DMS53 treated with DMSO at 0.1 percent for 48 hours (cell line): ENCODE data around the gene AOAH.
A peak's percentile ranks its signal among the peaks of the same experiment; 100 is the strongest.

Source experiments
- DNase-seq: peaks from one replicate; lab custom pipeline; 2025; ENCODE audit not compliant: unreplicated experiment; lab: John Stamatoyannopoulos, UW

Gene AOAH

DNA sequence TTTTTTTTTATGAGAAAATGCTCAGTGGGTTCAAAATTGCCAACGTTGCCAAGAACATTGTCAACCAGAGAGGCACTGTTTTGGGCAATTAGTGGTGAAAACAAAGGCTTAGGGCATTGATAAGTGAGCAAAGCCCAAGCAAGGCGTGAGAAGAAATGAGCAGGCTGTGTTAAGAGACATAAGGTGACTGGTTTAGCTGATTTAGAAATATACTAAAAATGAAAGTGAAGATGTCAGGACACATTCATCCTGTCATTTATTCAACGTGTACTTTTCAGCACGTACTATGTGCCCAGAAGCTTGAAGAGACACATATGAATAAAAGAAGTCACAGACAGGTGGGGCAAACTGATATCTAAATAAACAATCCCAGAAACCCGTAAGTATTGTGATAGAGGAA, 31.8 kb downstream of the AOAH start:
- DNase-seq = no peak

DNA sequence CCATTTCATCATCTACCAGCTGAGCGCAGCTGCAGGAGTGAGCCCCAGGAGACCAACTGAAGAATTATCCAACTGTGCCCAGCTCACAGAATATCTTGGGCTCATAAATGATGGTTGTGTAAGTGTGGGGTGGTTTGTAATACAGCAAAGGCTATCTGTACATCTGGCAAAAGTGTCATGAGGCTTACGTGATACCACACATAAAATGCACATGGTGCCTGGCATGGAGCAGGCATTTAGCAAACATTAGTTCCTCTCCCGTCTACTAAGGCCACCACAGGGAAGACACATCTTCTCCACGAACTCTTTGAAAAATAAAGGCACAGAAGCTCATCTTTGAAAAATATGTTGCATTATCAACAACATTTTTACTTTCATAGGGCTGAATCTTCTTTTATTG, 32.3 kb downstream of the AOAH start:
- no peak for DNase-seq

DNA sequence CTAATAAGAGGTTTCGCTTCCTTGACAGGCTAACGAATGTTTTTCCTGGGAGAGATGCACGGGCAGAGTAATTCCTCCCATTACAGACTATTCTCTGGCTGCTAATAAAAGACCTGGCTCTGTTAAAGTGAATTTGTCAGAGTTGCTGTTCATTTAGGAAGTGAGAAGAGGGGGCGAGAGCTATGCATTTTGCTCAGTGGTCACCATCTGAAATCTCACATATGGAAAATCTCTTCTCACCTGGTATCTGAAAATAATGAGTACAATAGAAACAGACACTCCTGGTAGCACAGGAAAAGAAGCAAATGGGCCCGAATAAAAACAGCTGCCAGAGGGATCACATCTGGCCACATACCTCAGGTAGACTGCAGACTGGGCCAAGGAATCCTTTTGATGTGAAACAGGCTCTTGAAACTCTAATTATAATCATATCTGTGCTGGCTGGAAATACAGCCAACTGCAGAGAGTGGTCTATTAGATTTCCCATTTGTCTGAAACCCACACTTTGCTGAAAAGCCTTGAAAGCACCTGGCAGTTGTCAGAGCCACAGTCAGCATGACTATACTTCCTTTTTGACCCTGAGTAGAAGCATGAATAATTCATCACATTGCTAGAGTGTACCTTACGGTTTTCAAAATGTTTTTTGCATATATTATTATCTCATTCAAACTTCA, 33.6 kb downstream of the AOAH start:
- DNase-seq = no peak

DNA sequence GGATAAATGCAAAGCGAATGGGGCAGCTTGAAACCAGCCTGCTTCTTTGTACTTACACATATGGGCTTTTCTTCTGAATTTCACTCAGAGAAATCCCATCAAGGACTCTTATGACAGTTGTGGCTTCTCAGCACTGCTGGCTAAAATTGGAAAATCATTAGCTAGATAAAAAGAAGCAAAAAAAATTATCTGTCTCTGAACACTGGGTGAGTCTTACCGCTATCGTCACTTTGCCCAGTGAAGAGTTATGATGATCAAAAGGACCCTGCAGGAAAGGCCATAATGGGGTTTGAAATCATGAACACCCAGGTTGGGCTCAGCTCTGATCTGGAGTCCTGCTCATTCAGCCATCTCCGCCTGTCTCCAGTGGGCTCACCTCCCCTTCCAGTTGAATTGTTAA, 34.3 kb downstream of the AOAH start:
- no peak for DNase-seq

DNA sequence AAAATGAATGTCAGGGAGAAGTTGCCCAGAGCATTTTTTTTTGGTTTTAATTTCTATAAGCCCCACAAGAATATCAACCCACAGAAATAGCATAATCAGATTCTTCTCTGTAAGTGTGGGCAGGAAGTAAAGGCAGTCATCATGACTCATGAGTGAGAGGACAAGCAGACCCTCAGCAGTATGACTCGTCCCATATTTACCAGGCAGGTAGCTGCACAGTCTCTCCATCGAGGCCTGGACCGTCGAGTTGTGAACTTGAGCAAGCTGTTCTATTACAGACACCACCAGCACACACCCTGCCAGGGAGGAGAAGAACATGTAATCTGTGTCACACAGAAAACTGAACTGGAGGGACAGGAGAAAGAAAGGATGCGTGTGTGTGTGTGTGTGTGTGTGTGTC, 37.8 kb downstream of the AOAH start:
- peak; percentile 25 for DNase-seq

DNA sequence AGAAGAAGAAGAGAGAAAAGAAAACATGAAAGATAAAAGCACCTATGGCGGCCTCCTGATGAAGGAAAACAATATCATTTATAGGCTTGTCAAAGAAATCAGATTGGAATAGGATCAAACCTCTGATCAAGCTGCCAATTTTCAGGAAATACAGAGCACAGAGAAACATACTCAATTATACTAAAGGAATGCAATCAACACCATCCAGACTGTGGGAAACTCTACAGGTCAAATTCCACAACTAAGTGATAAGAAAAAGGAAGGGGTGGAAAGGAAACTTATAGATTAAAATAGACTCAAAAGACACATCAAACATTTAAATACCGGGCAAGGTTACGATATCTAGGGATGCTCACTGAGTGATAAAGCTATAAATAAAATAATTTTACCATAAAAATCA, 39.3 kb downstream of the AOAH start:
- no peak for DNase-seq

DNA sequence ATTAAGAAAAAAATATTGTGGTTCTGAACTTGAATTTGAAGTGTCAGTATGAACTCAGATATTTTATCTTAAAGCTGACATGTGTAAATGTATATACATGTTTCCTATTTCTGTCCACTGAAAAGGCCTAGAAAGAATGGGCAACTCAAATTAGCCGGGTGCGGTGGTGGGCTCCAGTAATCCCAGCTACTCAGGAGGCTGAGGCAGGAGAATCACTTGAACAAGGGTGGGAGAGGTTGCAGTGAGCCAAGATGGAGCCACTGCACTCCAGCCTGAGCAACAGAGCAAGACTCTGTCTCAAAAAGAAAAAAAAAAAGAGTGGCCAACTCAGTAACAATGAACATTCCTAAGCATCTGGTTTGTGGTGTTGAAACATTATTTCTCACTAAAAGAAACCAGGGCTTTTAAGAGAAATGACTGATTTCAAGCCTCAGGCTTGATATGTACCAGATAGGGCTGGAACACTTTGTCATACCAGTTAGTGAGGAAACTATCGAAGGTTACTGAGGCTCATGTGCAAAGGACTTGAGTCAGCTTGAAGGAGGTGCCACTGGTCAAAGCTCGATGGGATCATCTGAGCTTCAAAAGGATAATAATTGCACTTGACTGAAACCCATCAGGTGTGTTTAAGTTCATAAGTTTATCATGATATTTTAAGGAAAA, 40.5 kb downstream of the AOAH start:
- no peak for DNase-seq

DNA sequence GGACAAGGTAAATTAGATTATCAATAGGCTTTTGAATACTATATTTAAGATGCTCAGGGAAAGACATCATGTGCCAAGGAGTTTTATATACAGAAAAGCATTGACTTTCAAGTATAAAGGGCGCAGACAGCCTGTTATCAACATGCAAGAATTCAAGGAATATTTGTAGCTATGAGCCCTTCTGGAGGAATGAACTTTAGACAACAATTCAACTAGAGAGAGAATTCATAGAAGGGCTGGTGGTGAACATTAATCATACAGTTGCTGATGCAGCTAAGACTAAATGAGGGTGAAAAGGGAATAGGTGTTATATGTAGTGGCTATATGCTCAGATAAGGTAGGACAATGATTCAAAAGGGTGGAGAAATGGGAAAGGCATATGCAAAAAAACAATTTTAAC, 41.2 kb downstream of the AOAH start:
- DNase-seq = no peak

DNA sequence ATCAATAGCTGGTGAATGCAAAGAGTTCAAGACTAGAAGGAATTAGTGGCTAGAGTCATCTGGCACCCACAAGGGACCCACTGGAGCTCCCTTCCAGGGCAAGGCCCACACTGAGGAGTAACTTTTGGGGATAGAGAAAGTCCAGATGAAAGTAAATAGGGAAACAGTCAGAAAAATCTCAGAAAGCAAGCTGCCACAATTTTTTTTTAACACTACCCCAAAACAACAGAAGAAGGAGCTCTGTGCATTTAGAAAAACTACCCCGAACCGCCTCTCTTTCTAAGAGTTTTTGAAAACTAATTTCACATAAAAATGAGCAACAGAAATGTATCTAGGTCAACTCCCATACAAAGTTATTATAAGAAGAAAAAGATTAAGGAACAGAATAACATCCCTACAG, 42.2 kb downstream of the AOAH start:
- no peak for DNase-seq

DNA sequence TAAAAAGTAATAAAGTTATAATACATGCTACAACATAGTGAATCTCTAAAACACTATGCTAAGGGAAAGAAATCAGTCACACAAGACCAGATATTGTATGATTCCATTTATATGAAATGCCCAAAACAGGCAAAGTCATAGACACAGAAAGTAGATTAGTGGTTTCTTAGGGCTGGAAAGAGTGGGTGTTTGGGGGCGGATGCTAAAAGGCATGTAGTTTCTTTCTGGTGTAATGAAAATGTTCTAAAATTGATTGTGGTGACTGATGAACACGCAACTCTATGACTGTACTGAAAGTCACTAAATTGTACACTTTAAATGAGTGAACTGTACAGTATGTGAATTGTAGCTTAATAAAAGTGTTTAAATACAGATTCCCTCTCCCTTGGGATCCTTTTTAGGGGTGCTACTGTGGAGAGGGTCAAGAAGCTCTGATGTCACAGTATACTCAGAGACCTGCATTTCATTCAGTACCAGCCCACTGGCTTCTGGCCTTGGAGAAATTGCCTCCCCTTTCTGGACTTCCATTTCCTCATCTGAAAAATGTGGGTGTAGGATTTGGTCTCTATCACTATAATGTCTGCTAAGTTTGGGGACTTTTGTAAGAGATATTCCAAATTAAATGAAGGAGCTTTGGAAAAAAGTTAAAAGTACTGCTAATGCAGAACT, 46.4 kb downstream of the AOAH start:
- DNase-seq = no peak

DNA sequence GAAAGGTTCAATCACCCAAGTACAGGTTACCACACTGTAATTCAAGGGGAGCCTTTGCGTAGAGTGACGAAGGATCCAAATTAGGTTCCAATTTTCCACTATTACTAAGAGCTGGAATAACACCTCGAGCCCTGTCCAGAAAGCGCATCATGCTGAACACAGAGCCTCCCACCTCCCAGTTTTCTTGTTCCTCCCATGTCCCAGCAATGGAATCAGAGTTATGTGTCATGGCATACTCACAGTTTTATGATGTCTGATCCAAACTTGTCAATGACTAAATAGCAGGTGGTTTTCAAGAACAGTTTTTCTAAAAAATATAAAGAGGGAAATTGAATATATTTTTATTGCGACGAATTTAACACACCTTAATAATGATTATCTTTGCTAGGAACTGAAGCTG, 50.6 kb downstream of the AOAH start:
- no peak for DNase-seq

DNA sequence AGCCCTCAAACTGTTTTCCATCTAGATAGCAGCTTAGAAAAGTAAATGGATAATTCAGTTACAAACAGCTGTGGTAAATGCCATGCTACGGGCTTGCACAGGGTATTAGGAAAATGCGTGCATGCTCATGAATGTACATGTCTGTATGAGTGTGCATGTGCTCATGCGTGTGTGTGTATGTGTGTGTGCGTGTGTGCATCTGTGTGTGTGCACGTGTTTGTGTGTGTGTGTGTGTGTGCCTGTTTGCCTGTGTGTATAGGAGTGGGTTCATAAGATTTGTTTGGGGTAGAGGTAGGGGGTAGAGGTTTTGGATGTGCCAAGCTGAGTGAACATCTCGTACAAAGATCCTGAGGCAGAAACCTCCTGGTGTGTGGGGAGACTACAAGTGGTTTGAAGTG, 52.9 kb downstream of the AOAH start:
- no peak for DNase-seq

DNA sequence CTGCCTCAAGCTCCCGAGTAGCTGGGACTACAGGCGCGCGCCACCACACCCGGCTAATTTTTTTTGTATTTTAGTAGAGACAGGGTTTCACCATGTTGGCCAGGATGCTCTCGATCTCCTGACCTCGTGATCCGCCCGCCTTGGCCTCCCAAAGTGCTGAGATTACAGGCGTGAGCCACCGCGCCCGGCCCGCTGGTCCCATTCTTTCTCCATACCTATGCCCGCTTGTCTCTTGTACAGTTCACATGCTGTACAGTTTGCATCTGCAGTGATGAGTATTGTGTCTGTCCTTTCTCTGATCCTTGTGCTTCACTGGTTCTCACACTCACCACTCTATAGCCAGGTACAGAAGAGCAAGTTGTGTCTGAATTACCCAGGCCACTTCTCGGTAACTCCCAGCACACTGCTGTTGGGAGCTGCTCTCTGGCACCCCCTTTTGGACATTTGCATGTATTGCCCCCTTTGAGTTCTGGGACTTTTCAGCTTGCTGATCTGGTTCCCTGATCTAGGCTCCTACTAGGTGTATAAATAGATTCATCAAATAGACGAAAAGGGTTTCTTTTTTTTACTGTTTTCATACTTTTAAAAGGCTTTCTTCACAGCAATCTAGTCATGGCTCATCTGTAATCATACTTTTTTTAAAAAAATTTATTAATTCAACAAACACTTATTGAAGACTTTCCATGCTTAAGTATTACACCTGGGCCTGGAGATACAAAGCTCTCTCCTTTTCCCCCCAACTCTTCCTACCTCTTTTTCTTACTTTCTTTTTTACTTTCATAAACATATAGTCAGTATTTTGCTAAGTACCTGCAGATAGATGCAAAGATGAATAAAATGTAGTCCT, 53.5 kb downstream of the AOAH start:
- peak; percentile 74 for DNase-seq

DNA sequence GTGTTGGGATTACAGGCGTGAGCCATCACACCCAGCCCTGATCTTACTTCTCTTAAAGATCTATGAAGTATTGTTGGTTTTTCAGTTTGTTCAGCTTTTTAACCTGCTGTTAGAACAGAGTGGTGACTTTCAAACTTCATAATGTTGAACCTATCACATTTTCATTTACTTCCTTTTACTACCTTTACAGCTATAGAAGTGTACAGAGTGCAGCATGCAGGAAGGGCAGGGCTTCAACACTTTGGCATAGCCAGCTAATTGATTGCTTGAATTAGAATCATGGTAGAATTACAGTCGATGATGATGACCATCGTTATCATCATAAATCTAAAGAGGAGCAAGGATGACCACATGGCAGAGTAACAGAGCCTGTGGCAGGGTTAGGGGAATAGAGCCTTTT, 55.5 kb downstream of the AOAH start:
- no peak for DNase-seq

DNA sequence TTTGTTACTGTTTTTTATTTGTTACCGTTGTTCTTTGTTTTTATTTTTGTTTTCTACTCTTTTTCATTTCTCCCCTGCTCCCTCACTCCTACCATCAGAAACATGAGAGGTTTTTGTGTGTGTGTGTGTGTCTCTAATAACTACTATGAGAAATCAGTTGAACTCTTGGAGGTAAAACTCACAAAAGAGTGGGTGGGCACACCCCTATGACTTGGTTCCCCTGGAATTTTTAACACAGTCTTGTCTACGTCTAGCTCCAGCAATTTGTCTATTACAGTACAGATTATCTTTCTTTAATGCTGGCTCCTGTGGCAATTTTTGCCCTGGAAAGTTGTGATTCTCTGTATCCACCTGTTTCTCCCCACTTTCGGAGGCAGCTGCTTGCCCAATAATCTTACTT, 56.2 kb downstream of the AOAH start:
- no peak for DNase-seq

DNA sequence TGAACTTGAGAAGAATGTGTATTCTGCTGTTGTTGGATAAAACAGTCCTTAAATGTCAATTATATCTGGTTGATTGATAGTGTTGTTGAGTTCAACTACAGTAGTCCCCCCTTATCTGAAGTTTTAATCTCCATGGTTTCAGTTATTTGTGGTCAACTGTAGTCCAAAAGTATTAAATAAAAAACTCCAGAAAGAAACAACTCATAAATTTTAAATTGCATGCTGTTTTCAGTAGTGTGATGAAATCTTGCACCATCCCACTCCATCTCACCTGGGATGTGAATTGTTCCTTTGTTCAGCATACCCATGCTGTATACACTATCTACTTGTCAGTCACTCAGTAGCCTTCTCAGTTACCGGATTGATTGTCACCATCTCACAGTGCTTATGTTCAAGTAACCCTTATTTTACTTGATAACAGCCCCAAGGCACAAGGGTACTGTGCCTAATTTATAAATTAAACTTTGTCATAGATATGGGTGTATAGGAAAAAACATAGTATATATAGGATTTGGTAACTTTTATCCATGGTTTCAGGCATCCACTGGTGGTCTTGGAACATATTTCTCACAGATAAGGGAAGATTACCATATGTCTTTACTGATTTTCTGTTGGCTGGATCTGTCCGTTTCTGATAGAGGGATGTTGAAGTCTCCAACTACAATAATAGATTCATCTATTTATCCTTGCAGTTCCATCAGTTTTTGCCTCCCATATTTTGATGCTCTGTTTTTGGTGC, 57.1 kb downstream of the AOAH start:
- DNase-seq = no peak

DNA sequence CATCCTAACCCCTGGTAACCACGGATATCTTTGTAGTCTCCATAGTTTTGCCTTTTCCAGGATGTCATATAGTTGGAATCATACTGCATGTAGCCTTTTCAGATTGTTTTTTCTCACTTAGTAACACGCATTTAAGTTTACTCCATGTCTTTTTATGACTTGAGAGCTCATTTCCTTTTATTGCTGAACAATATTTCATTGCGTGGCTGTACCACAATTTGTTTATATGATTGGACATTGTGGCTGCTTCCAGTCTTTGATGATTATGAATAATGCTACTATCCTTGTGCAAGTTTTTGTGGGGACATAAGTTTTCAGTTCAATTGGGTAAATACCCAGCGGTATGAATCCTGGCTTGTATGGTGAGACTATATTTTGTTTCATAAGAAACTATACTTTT, 60.8 kb downstream of the AOAH start:
- DNase-seq = no peak

DNA sequence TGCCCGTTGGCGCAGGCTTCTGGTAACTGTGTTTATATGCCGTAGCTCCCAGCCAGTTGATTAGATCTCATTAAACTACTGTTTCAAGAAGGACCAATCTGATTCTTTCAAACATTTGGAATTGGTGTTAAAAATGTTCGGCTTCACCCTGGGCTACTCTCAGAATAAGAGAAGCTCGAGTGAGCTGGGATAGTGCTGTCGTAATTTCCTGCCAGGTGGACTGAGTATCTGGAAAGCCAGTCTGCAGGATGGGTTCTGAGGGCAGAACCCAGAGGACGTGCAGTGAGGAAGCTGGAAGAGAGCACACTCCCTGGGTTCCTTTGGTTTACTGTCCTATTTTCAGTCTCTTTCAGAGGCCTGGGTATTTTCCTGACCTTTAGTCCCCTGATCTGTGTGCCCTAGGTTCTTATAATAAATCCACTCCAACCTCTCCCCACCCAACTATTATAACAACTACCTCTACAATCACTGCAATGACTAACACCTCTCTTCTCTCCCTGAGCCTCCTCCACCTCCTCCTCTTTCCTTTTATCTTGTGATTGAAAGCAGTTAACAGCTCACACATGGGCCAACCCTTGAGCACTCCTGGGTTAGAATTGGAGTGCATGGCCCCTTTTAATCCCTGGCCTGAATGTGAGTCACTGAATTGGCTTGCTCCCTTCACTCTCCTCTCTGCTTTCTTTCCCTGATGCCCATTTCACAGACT, 63.0 kb downstream of the AOAH start:
- DNase-seq = no peak

DNA sequence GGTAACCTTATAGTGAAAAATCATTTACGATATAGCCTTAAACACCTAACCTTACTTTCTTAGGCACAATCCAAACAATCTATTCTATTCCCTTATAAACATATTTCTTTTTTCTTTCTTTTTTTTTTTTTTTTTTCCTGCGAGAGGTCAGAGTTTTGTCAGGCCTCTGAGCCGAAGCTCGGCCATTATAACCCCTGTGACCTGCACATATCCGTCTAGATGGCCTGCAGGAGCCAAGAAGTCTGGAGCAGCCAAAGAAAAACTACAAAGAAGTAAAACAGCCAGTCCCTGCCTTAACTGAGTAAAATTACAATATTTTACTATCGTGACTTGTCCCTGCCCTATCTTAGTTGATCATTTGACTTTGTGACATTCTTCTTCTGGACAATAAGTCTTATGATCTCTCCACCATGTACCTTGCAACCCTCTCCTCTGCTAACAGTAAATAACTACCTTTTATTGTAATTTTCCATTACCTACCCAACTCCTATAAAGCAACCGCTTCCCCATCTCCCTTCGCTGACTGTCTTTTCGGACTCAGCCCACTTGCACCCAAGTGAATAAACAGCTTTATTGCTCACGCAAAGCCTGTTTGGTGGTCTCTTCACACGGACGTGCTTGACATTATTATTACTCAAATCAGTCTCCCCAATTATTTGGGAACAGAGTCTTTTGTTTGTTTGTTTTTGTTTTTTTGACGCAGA, 64.5 kb downstream of the AOAH start:
- no peak for DNase-seq

DNA sequence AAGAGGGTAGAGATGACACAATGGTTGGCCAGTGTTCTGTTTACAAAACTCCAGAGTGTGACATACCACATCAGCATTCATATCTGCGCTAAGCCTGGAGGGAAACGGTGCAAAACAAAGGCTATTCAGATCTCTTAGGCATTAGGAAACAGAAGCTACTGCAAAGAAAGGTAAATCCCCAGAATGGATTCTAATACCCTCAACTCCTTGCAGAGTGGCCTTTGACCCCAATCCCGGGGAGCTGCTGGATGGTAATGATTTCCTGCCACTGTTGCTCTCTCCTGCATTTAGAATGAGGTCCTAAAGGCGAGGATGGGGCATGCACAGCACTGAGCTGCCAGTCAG, 65.2 kb downstream of the AOAH start:
- peak; percentile 67 for DNase-seq
